Cardiac muscle cell (in vitro differentiated cells and primary cell): ENCODE results near the gene DENND2A. TPM values are rescaled to one million over a fixed set of nuclear protein-coding genes. Genes with fewer than 3 reads are reported as not detected.

ENCODE experiments used
- DNase-seq, 2 donors: peaks; one replicate each; pipeline versions ENCODE4 v3.0.0 to v3.0.0-alpha.2; 2010 to 2017; ENCODE audit warnings: low read depth in 1 of 2, low spot score in 1 of 2
- H3K27ac ChIP-seq: fragments of 200-600 bp; sonication (generic); 2 replicates; pipeline ENCODE4 v1.5.1; 2016
- H3K27me3 ChIP-seq: fragments of 200-600 bp; sonication (generic); 2 replicates; pipeline ENCODE4 v1.6.0; 2016; ENCODE audit warnings: control low read depth
- H3K36me3 ChIP-seq: fragments of 200-600 bp; sonication (generic); 2 replicates; pipeline ENCODE4 v1.5.1; 2016; ENCODE audit warnings: control low read depth
- H3K4me1 ChIP-seq: fragments of 200-600 bp; sonication (generic); 2 replicates; pipeline ENCODE4 v1.8.1; 2017; ENCODE audit warnings: low read depth, mild to moderate bottlenecking, mixed run types
- H3K4me3 ChIP-seq: fragments of 200-600 bp; sonication (generic); 2 replicates; pipeline ENCODE4 v1.5.1; 2016; ENCODE audit warnings: mild to moderate bottlenecking
- H3K9me3 ChIP-seq: fragments of 200-600 bp; sonication (generic); 2 replicates; pipeline ENCODE4 v1.5.1; 2017; ENCODE audit warnings: low read depth, mild to moderate bottlenecking, control low read depth
- CTCF ChIP-seq: IDR thresholded peaks from 2 replicates; pipeline ENCODE4 v1.5.1; 2012; ENCODE audit warnings: low read depth, mild to moderate bottlenecking, low read length
- polyA plus RNA-seq: library from polyadenylated mRNA; unstranded; fragments of >200 nt; fragmentation: Nextera tagmentation; extraction: Ambion mirVana; gene quantifications from 2 replicates; pipeline ENCODE4 v1.2.1, GENCODE V29; 2016
- total RNA-seq: library from RNA; depleted of rRNA; stranded (reverse); fragments of >200 nt; gene quantifications from 2 replicates; pipeline ENCODE4 v1.2.3, GENCODE V29; 2016

The DENND2A gene
- total and polyA plus RNA-seq, 2 experiments from 2014 or later: 14.0 to 21.7 TPM

DNA sequence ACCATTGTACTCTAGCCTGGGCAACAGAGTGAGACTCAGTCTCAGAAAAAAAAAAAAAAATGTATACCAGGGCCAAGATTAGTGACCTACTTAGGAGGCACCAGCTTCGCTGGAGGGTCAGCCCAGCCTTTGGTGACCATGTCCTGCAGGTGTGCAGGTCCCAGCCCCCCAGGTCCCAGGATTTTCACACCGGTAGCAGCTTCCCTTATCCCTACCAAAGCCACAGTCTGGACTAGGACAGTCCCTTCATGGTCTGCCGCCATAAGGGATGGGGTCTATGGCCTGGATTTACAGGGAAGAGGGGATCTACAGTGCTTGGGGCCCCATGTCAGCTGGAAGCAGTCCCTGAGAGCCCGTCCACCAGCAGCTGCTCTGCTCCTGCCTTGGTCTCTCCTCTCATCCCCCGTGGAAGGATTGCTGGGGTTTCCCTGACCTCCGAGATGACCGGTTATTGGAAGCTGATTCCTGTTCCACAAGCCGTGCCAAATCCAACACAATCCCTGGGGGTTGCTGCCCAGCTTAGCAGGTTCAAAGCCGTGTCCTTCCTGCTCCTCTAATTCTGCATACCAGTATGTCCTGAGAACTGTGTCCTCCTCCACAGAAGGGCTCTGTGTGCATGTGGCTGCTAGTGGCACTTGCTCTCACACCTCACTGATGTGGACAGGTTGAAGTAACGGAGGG is 44.9 kb upstream of the DENND2A start:
- TF ChIP-seq CTCF: no peak
- Histone ChIP-seq H3K27ac (no peak overlapping the region), H3K36me3 (peaks cover 4% of the 10 kb centered on the region), H3K27me3 (no peaks in the 10 kb centered on the region), H3K4me1 (no peaks in the 10 kb centered on the region), H3K4me3 (no peak overlapping the region), H3K9me3 (no peaks in the 10 kb centered on the region)
- DNase-seq: no peak

DNA sequence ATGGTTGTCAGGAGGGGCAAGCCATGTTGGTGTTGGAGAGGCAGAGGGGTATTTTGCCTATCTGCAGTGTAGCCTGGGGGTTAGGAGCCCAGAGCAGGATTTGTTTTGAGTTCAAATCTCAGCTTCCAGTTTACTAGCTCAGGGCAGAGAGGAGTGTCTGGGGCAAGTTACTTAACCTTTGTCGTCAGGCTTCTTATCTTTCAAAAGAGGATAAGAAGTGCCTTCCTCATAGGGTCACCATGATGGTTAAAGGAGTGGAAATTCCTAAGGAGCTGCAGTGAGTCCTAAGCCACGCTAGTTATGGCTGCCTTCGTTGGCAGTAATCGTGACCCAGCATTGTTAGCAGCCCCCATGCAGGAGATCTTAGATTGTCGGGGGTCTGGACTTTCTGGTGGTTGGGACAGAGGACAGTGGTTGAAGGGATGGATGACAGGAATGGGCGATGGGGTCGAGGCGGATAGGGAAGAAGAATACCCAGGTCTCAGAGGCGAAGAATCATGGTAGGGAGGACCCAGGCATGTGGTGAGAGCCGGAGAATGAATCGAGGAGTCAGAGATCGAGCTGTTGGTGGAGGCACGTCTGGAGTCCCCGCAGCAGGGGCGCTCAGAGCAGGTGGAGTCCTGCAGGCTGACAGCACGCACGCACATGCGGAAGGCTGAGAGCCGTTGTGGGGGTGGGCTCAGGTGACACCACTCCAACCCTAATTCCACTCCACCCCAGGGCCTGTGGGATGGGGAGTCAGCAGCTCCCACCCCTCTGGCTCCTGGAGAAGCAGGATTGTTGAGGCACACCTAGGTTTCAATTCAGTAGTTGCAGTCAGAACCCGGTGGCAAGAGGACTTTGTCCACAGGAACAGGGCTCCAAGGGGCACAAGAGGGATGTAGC is 43.7 kb upstream of the DENND2A start:
- no peak for TF ChIP-seq CTCF
- Histone ChIP-seq H3K4me3 (no peak overlapping the region), H3K27me3 (no peaks in the 10 kb centered on the region), H3K4me1 (no peaks in the 10 kb centered on the region), H3K27ac (no peak overlapping the region), H3K36me3 (peaks cover 4% of the 10 kb centered on the region), H3K9me3 (no peaks in the 10 kb centered on the region)
- no peak for DNase-seq

- TF ChIP-seq CTCF: no peak
- H3K36me3 ChIP-seq: peaks cover 7% of the 10 kb centered on the region
- no peaks in the 10 kb centered on the region for H3K4me1 ChIP-seq
- H3K27me3 ChIP-seq: no peaks in the 10 kb centered on the region
- no peak overlapping the region for H3K4me3 ChIP-seq
- H3K27ac ChIP-seq: no peak overlapping the region
- H3K9me3 ChIP-seq: no peaks in the 10 kb centered on the region
- no peak for DNase-seq
Observed at GRCh38 chr7:140683657-140684056, 43.0 kb upstream of the DENND2A start.

- DNase-seq: no peak
- H3K36me3 ChIP-seq: peaks cover 4% of the 10 kb centered on the region
Observed at GRCh38 chr7:140681766-140682165, 41.2 kb upstream of the DENND2A start.

GRCh38 chr7:140680886-140681285 is 40.3 kb upstream of the DENND2A start:
- H3K27ac ChIP-seq: no peak overlapping the region
- peaks cover 4% of the 10 kb centered on the region for H3K36me3 ChIP-seq
- no peaks in the 10 kb centered on the region for H3K4me1 ChIP-seq
- H3K27me3 ChIP-seq: no peaks in the 10 kb centered on the region
- no peaks in the 10 kb centered on the region for H3K9me3 ChIP-seq
- H3K4me3 ChIP-seq: no peak overlapping the region
- no peak for TF ChIP-seq CTCF
- no peak for DNase-seq

More at GRCh38 chr7:140681766-140682165, 41.2 kb upstream of the DENND2A start:
- no peaks in the 10 kb centered on the region for H3K27me3 ChIP-seq
- no peaks in the 10 kb centered on the region for H3K4me1 ChIP-seq
- no peak overlapping the region for H3K4me3 ChIP-seq
- no peaks in the 10 kb centered on the region for H3K9me3 ChIP-seq
- TF ChIP-seq CTCF: no peak
- no peak overlapping the region for H3K27ac ChIP-seq
